Lung (tissue), 16 donors: ENCODE measurements around the gene CNST. TPM values are rescaled to one million over a fixed set of nuclear protein-coding genes. Genes with fewer than 3 reads are reported as not detected.

Experiments used
- ATAC-seq: fragments of 200-7000 bp; cut with Tn5 transposase; one replicate; pipeline ENCODE4 v1.9.1; 2020; ENCODE audit warnings: moderate number of reproducible peaks; ENCODE audit not compliant: insufficient read depth, low FRiP score
- DNase-seq, 3 donors: peaks; one replicate each; pipeline ENCODE4 v3.0.0-alpha.2; 2013 to 2017
- H3K27ac ChIP-seq, 2 donors: one replicate each; pipeline ENCODE4 v1.5.1; 2013; ENCODE audit warnings: mild to moderate bottlenecking in 2 of 2, moderate library complexity in 2 of 2, control low read depth in 1 of 2, inconsistent platforms in 1 of 2, low read depth in 1 of 2, low read length in 1 of 2
- H3K27me3 ChIP-seq, 3 donors: one replicate each; pipeline ENCODE4 v1.5.1; 2013; ENCODE audit warnings: low read length in 2 of 3; ENCODE audit not compliant: control insufficient read depth in 3 of 3, insufficient read depth in 3 of 3
- H3K36me3 ChIP-seq, 4 donors: one replicate each; pipeline ENCODE4 v1.5.1; 2013; ENCODE audit warnings: low read length in 4 of 4, mild to moderate bottlenecking in 1 of 4, moderate library complexity in 1 of 4; ENCODE audit not compliant: control insufficient read depth in 4 of 4, insufficient read depth in 4 of 4
- H3K4me1 ChIP-seq, 5 donors: one replicate each; pipeline ENCODE4 v1.5.1; 2013; ENCODE audit warnings: low read length in 5 of 5, mild to moderate bottlenecking in 2 of 5, moderate library complexity in 1 of 5; ENCODE audit not compliant: control insufficient read depth in 5 of 5, insufficient read depth in 5 of 5
- H3K4me3 ChIP-seq: one replicate; pipeline ENCODE4 v1.5.1; 2013; ENCODE audit warnings: mild to moderate bottlenecking, control low read depth, moderate library complexity
- H3K9ac ChIP-seq, 2 donors: one replicate each; pipeline ENCODE4 v1.5.1; 2013; ENCODE audit warnings: low read length in 2 of 2, control low read depth in 1 of 2; ENCODE audit not compliant: insufficient read depth in 1 of 2
- H3K9me3 ChIP-seq, 4 donors: one replicate each; pipeline ENCODE4 v1.5.1; 2013; ENCODE audit warnings: low read length in 3 of 4, mild to moderate bottlenecking in 1 of 4, moderate library complexity in 1 of 4; ENCODE audit not compliant: control insufficient read depth in 4 of 4, insufficient read depth in 3 of 4
- WGBS, 2 donors: extraction: QIAGEN DNeasy Blood & Tissue Kit; methylation state at CpG; one replicate each; pipeline ENCODE4 v1.1.7; 2013; 5-methylcytosine and 5-hydroxymethylcytosine counted together
- long read RNA-seq, 5 donors: transcript quantifications; one replicate each; lab custom pipeline, GENCODE V29; 2026
- polyA plus RNA-seq, 2 donors: library from polyadenylated mRNA; stranded (reverse); fragments of 200-250 nt; gene quantifications; one replicate each; pipeline ENCODE4 v1.2.1, GENCODE V29; 2013
- total RNA-seq, 2 donors: library from RNA; depleted of rRNA in 1 of 2; stranded (reverse); fragments of >200 nt in 1 of 2; gene quantifications; one replicate each; pipeline ENCODE4 v1.2.1, GENCODE V29; 2014 to 2021
- TF ChIP-seq, protein P1 (sequence below): IDR thresholded peaks from 2 replicates; pipeline ENCODE4 v1.5.1; 2012; ENCODE audit warnings: mild to moderate bottlenecking; ENCODE audit errors: control extremely low read depth, extremely low read depth
- donor health status: control.
- donor health status: control.
- donor health status: Bipolar disorder and iron deficiency.
- donor health status: healthy.
- donor health status: DM: yes; HTN: yes; CAD: no.

The CNST gene, protein sequence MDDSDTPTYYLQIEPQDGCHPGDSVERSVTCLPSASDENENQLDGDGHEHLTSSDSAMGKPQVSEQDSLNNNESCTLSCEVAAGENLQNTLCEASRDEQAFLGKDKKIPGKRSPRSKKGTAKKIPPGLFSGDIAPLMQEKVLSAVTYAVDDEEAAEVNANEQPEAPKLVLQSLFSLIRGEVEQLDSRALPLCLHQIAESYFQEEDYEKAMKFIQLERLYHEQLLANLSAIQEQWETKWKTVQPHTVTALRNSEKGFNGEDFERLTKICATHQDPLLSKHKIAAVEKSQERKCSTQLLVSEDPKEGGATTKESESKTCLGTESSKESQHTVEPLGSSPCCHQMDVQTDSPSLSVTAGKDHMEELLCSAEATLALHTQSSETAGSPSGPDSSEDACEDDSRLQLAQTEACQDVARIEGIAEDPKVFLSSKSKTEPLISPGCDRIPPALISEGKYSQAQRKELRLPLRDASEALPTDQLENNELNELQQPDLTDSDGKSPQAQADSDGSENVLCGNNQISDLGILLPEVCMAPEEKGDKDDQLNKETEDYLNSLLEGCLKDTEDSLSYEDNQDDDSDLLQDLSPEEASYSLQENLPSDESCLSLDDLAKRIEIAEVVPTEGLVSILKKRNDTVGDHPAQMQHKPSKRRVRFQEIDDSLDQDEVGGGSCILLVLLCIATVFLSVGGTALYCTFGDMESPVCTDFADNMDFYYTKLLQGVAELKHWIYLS
- 10 to 100 TPM; 24.0 to 37.3 TPM for total RNA-seq
- polyA plus RNA-seq = 10 to 100 TPM in 1 of 2 donors, 1 to 10 TPM in 1; 6.1 to 10.5 TPM
- long read RNA-seq, donor 1, full-length matches to known transcripts = 3 of 3 reads
- long read RNA-seq, donor 1, partial matches to known transcripts = 0 of 3 reads
- long read RNA-seq, donor 1, other reads (novel, unspliced or antisense) = 0 of 3 reads
- long read RNA-seq, donor 2 = 0 reads
- long read RNA-seq, donor 3, full-length matches to known transcripts = 1 of 1 reads
- long read RNA-seq, donor 3, partial matches to known transcripts = 0 of 1 reads
- long read RNA-seq, donor 3, other reads (novel, unspliced or antisense) = 0 of 1 reads
- long read RNA-seq, donor 4 = 0 reads
- long read RNA-seq, donor 5, partial matches to known transcripts = 5 of 5 reads
- long read RNA-seq, donor 5, other reads (novel, unspliced or antisense) = 0 of 5 reads

DNA sequence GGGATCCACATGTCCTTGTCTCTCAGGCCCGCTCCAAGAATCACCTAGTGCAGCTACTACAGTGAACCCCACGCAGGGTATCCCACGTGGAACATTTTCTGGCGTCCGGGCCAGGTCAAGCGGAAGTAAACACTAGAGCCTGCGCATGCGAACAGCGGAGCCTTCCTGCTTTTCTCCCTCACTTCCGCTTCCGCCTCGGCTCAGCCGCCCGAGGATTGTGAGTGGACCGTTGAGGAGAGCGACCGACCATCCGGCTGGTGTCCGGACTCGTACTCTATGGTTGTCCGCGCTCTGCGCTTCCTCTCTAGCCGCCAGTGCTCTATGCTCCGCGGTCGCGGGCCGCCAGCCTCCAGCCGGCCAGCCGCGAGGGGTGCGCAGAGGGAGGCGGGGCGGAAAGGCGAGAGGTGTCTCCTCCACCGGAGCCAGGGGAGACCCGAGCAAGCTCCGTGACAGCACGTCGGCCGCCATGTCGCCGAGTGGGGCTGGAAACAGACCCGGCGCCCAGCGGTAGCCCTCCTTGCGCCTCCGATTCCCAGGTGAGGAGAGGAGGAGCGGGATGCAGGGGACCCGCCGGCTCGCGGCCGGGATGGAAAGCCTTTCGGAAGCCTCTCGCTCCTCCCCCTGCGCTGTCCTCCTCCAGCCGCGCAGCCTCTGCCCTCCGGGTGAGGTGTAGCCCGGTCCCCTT lies at the start of gene CNST, which contains the start of gene TFB2M:
Gene CNST, plus strand, starts transcription at position 329 of the 685 bp plus-strand sequence. CDS start 25,107 bp downstream, outside the sequence.
Gene TFB2M, minus strand, starts transcription at position 134 of the 685 bp plus-strand sequence. Its CDS starts 123 bp downstream, at position 11.
- H3K9ac ChIP-seq = peak within 1 kb of the TSS; percentile 59 to 87
- TF ChIP-seq, protein P1, sequence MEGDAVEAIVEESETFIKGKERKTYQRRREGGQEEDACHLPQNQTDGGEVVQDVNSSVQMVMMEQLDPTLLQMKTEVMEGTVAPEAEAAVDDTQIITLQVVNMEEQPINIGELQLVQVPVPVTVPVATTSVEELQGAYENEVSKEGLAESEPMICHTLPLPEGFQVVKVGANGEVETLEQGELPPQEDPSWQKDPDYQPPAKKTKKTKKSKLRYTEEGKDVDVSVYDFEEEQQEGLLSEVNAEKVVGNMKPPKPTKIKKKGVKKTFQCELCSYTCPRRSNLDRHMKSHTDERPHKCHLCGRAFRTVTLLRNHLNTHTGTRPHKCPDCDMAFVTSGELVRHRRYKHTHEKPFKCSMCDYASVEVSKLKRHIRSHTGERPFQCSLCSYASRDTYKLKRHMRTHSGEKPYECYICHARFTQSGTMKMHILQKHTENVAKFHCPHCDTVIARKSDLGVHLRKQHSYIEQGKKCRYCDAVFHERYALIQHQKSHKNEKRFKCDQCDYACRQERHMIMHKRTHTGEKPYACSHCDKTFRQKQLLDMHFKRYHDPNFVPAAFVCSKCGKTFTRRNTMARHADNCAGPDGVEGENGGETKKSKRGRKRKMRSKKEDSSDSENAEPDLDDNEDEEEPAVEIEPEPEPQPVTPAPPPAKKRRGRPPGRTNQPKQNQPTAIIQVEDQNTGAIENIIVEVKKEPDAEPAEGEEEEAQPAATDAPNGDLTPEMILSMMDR = no peak

DNA sequence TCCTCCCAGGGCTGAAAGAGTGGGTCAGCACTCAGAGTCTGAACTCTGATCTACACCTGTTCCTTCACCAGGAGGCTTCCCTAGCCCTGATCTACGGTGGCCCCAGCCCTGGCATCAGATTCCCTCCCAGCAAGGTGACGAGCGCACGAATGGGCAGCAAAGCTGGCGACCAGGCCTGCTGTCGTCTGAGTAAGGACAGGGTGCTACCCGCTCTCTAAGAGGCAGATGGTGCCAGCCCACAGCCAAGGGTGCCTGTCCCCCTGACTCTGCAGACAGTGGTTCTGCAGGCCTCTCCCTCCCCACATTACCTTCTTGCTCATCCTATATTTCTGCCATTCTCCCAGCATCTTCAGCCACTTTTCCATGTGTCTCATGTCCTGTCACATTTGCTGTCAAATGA lies 48.9 kb upstream of the CNST start:
- Histone ChIP-seq H3K9me3 (peaks cover 0 to 31% (median 5%) of the 10 kb centered on the region in 4 donors), H3K9ac (no peak overlapping the region), H3K36me3 (no peaks in the 10 kb centered on the region), H3K4me3 (no peak overlapping the region), H3K27me3 (no peaks in the 10 kb centered on the region), H3K4me1 (no peaks in the 10 kb centered on the region), H3K27ac (no peak overlapping the region)
- ATAC-seq (no peak), DNase-seq (no peak)
- TF ChIP-seq, protein P1 = no peak
- WGBS, 2 donors = 79 to 88% methylated on average over 7 of the region's 7 CpGs

More for the DNA sequence above, at the start of gene CNST, which contains the start of gene TFB2M:
- Histone ChIP-seq H3K27me3 (no peaks in the 10 kb centered on the region), H3K4me1 (peaks cover 5 to 21% (median 7%) of the 10 kb centered on the region in 5 donors), H3K36me3 (peaks cover 0 to 7% (median 3%) of the 10 kb centered on the region in 4 donors), H3K9me3 (no peaks in the 10 kb centered on the region), H3K27ac (peak within 1 kb of the TSS; percentile 93 to 95), H3K4me3 (peak within 1 kb of the TSS; percentile 81)
- 0 to 1% methylated on average over 57 to 61 of the region's 62 CpGs for WGBS, 2 donors
- DNase-seq (peak; percentile 98 to 100 (median 99)), ATAC-seq (peak; percentile 99)

DNA sequence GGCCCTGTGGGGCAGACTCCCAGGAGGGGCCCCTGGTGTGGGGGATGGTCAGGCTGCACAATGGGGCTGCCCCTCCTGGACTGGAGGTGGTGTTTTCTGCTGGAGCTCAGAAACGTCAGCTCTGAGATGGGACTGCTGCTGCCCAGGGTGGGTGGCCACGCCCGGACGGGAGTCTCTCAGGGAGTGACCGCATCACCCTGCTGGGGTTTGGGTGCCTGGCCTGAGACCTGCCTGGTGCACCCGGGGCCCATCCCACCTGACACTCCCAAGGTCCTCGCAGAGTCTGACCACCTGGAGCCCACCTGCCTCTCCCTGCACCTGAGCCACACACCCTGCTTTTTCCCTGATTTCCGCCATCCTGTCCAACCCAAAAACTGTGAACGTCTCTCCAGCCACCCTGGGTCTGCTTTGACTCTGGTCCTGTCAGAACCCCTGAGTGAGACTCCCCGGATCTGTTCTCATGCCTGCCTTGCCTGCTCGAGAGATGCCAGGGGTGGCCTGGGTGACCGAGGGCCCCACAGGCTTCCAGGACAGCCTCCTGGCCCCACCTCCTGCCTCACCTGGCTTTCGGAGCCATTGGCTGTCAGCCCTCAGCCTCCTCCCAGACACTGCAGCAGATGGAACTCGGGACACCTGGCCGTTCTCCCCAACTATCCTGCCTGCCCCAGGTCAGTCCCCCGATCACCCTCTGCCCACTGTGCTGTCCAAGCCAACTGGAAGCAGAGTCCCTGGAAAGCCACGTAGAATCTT lies 47.6 kb upstream of the CNST start:
- Histone ChIP-seq H3K36me3 (no peaks in the 10 kb centered on the region), H3K9ac (no peak overlapping the region), H3K27ac (no peak overlapping the region), H3K4me3 (no peak overlapping the region), H3K27me3 (no peaks in the 10 kb centered on the region), H3K4me1 (no peaks in the 10 kb centered on the region), H3K9me3 (peaks cover 0 to 26% (median 5%) of the 10 kb centered on the region in 4 donors)
- DNase-seq (no peak), ATAC-seq (no peak)
- TF ChIP-seq, protein P1 = no peak
- WGBS, 2 donors = 89 to 95% methylated on average over 17 of the region's 17 CpGs
